Activated CD8-positive, alpha-beta memory T cell treated with anti-CD3 and anti-CD28 coated beads, Interleukin-2, amount 50 U/mL, for 24 hours (primary cell): Measurements from ENCODE around the gene FSD1L.

Source experiments
- DNase-seq: peaks from one replicate; pipeline ENCODE4 v3.0.0-alpha.2; 2020; ENCODE audit errors: extremely low read depth

Gene FSD1L

GRCh38 chr9:105435453-105435852 is 12.4 kb upstream of the FSD1L start:
- no peak for DNase-seq

GRCh38 chr9:105436783-105437182 is 11.1 kb upstream of the FSD1L start:
- DNase-seq: no peak

GRCh38 chr9:105437704-105438103 is 10.1 kb upstream of the FSD1L start:
- no peak for DNase-seq

GRCh38 chr9:105438141-105438806 is 9.6 kb upstream of the FSD1L start:
- no peak for DNase-seq

GRCh38 chr9:105439428-105439827 is 8.4 kb upstream of the FSD1L start:
- DNase-seq: no peak

- no peak for DNase-seq
These were observed 6.1 kb upstream of the FSD1L start for GRCh38 chr9:105441616-105442160.

GRCh38 chr9:105443121-105443520 is 4.7 kb upstream of the FSD1L start:
- no peak for DNase-seq

DNA sequence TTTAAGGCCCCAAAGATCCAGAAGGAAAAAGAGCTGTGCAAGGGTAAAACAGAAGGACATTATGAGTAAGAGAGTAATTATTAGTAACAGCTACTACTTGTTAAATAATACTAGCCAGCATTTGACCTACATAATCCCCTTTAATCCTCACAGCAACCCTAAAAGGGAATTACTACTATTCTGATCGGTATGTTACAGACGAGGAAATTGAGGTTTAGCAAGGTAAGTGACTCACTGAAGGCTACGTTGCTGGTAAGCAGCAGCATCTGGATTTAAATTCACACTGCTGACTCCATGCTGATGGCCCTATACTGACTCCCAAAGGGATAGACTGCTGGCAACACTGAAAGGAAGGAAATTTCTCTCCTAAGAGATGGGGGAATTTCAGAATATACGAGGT is 3.7 kb upstream of the FSD1L start:
- no peak for DNase-seq

DNA sequence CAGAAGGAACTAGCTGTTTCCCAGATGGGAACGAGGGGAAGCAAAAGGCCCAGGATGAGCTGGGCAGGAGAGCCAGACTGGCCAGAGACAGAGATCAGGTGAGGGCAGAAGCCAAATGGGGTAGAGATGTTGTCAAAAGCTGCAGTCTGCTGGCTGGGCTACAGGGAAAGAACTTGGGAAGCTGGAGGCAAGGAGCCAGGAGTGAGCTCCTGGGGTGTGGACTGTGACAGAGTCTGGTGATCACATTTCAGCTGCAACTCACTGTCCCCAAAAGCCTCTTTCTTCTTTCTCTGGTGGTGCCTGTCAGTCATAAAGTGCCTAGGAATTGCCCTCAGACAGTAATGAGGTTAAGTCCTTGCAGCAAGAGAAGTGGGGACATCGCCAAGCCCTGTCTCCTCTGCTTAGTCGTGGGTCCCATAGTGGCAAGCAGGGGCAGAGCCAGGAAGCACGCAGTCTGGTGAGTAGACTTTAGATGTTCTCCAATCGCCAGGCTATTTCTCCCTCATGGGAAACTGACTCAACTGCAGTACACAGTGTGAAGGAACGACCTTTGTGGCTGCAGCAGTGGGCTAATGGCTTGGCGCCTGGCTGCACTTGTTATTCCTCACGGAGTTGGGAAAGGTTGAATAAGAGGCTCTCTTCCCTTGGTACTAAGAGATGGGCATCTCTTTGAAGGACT is 2.5 kb upstream of the FSD1L start:
- no peak for DNase-seq

DNA sequence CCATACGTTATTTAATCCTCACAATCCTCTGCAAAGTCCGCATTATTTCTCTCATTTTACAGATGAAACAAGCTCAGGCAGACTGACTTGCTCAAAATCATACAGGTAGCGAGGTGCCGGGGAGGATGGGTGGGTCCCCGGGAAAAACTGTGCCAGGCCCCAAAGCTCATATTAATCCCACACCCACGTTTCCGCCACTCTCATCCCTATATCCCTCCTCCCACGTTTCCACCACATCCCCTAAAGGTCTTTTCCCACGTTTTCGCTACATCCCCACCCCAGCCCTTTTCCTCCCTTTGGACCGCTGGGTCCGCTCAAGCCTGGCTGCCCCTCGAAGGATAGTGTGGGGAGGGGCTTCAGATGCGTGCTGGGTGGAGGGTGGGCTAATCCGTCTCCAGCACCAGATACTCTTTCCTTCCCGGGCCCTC is 434 bp upstream of the FSD1L start:
- DNase-seq: no peak

- DNase-seq: no peak
These were observed 1.2 kb downstream of the FSD1L start for GRCh38 chr9:105449081-105449480.

GRCh38 chr9:105452185-105452584 is 4.4 kb downstream of the FSD1L start:
- DNase-seq: no peak

GRCh38 chr9:105455836-105456475 is 8.1 kb downstream of the FSD1L start:
- no peak for DNase-seq

DNA sequence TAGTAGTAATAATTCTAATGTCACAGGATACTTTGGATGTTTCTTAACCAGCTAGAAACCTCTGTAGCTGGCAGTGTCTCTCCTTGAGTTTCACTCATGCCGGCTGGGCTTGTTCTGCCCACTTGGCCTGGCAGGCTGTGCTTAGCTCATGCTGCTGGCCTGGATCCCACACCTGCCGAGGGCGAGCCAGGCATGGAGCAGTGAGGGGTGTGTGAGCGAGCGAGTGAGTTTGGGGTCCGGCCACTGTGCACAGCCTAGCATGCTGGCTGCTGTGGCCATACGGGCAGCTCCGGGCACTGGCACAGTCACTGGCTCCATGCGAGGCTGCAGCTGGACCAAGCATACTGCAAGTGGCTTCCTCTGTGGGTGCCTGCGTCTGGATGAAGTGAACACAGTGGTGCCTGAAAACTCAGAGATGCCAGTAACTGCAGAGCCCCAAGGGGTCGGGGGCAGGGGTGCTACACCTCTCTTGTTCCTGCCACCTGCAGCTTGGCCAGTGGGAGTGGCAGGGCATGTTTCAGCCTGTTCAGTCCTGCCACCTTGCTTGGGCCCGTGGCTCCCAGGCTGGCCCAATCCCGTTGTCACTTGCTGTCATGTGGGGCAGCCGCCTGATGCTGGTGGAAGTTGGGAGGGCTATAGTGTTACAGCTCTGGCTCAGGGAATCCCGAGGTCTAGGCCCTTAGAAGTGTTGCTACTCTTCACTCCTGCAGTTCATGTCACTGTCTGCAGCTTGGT is 9.9 kb downstream of the FSD1L start:
- DNase-seq: no peak

GRCh38 chr9:105458404-105458803 is 10.6 kb downstream of the FSD1L start:
- no peak for DNase-seq

DNA sequence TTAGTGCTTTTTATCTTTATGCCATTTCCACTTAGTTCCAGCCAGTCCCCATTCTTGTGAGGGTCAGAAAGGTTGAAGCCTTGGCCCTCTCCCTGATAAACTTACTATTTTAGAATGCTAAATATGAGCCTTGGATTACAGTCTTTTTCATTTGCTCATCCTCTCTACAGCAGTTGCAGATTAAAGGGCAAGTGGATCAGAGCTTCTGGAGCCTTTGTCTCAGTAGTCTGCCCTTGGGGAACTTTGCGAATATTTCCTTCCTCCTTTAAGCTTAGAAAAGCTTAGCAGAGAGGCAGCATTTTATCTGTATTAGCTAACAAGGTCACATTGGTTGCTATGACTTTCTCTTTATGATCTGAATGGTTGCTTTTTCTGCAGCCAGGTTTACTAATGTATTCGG is 11.5 kb downstream of the FSD1L start:
- DNase-seq: no peak

DNA sequence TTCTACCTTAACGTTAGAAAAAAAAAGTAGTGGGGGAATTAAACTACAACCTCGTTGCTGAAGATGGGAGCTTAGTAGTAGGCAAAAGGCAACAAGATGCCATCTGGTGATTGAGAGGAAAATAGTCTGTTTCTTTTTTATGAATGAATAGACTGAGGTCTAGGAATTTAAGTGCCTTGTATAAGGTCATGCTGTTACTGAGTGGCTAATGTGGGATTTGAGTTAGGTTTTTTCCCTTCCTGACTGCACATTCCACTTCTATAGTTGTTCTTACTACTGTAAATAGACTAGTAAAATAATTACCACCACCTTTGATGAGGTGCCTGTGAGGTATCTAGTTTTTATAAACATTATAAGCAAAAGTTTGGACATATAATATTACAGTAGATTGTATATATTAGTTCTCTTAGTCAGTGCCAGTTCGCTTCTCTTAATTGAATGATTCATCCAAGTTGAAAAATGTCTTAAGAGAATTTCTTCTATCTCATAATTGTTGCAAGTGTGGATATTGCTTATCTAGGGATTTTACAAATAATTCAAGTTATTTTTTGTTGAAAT is 19.1 kb downstream of the FSD1L start:
- DNase-seq: no peak

DNA sequence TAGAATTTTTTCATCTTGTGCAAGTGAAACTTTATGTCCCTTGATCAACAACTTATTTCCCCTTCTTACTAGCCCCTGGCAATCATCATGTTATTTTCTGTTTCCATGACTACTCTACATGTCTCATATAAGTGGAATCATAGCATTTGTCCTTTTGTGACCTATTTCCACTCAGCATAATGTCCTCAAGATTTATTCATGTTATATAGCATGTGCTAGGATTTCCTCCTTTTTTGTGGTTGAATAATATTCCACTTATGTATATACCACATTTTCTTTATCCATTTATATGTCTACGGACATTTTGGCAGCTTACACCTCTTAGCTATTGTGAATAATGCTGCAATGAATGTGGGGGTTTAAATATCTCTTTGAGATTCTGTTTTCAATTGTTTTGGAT is 21.0 kb downstream of the FSD1L start:
- no peak for DNase-seq

- DNase-seq: no peak
These were observed 25.4 kb downstream of the FSD1L start for GRCh38 chr9:105473221-105473620.

DNA sequence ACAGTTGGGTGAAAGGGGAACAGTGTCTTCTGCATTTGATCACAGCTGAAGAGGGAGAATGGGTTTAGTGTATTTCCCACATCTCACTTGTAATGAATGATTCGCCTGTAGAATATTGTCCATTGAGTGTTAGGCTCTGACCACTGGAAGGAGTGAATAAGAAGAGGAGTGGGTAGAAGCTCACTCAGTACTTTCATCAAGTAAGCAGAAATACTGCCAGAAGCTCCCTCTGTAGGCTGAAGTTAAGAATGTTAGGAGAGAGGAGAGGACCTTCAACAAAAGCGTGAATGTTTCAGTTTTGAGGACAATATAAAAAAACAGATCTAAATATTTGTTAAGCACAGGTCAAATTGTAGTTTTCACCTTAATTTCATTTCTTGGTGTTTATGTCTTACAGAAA is 27.5 kb downstream of the FSD1L start:
- DNase-seq: no peak

GRCh38 chr9:105479846-105480245 is 32.0 kb downstream of the FSD1L start:
- no peak for DNase-seq

GRCh38 chr9:105483618-105484017 is 35.8 kb downstream of the FSD1L start:
- DNase-seq: no peak
